HCT116 (cell line): ENCODE measurements around the gene CNNM3. TPM values are rescaled to one million over a fixed set of nuclear protein-coding genes. Genes with fewer than 3 reads are reported as not detected.

Experiments used
- ATAC-seq: fragments of 200-7000 bp; cut with Tn5 transposase; 2 replicates; pipeline ENCODE4 v1.9.1; 2020; ENCODE audit warnings: mild to moderate bottlenecking, moderate library complexity
- BruUV-seq: library from RNA; stranded (reverse); fragments of 400-500 nt; replicated peaks from 2 replicates; lab custom pipeline; 2021; lab: Mats Ljungman, UMichigan
- CTCF ChIA-PET: fragments of 300-600 bp; sonication (Branson Sonifier 250); formaldehyde crosslinking; loops from one replicate; lab custom pipeline; 2021; ENCODE audit warnings: antibody characterized with exemption; lab: Charles Lee
- POLR2A ChIA-PET: fragments of 300-600, 350-600 bp; sonication (Branson Sonifier 250); formaldehyde crosslinking; loops from one replicate; lab custom pipeline; 2021; ENCODE audit warnings: antibody characterized with exemption; lab: Charles Lee
- RAD21 ChIA-PET, 2 experiments: fragments of 300-600 bp; sonication (Branson Sonifier 250); formaldehyde crosslinking; loops; one replicate each; lab custom pipeline; 2023; ENCODE audit warnings: low total read pairs in 2 of 2; ENCODE audit not compliant: uncharacterized antibody in 2 of 2, unreplicated experiment in 2 of 2, low non-redundant PET in 1 of 2; lab: Charles Lee
- DNase-seq: peaks from one replicate; pipeline ENCODE4 v3.0.0-alpha.2; 2010; ENCODE audit warnings: low read depth, low spot score
- H2AFZ ChIP-seq: fragments of 200-600 bp; shearing (Covaris generic), sonication (generic); 2 replicates; pipeline ENCODE4 v1.6.1; 2017; ENCODE audit warnings: low read depth, mixed run types, mixed read lengths, antibody characterized with exemption, low read length; ENCODE audit not compliant: poor library complexity, severe bottlenecking
- H3K27ac ChIP-seq: 2 replicates; pipeline ENCODE4 v1.5.1; 2012; ENCODE audit warnings: low read depth, low read length
- H3K27me3 ChIP-seq: fragments of 200-600 bp; sonication (generic); 2 replicates; pipeline ENCODE4 v1.6.1; 2016; ENCODE audit warnings: mixed run types, low read length, mixed read lengths; ENCODE audit not compliant: insufficient read depth
- H3K36me3 ChIP-seq, 2 experiments: fragments of 200-500 bp in 1 of 2; fragments of 200-600 bp in 1 of 2; sonication (Bioruptor generic) in 1 of 2; sonication (generic) in 1 of 2; 2 replicates each; pipeline versions ENCODE4 v1.5.1 to v1.6.1; 2014 to 2016; ENCODE audit warnings: low read length in 2 of 2, inconsistent platforms in 1 of 2, mixed read lengths in 1 of 2, mixed run types in 1 of 2; ENCODE audit not compliant: insufficient read depth in 2 of 2, control insufficient read depth in 1 of 2
- H3K4me1 ChIP-seq, 2 experiments: fragments of 200-600 bp in 1 of 2; sonication (generic) in 1 of 2; 2 replicates each; pipeline versions ENCODE4 v1.5.1 to v1.6.1; 2012 to 2017; ENCODE audit warnings: low read length in 2 of 2, inconsistent platforms in 1 of 2, mild to moderate bottlenecking in 1 of 2, mixed read lengths in 1 of 2, mixed run types in 1 of 2, moderate library complexity in 1 of 2; ENCODE audit not compliant: insufficient read depth in 2 of 2, control insufficient read depth in 1 of 2
- H3K4me2 ChIP-seq: fragments of 200-600 bp; sonication (generic); 2 replicates; pipeline ENCODE4 v1.6.1; 2017; ENCODE audit warnings: mixed run types, low read length, mixed read lengths
- H3K4me3 ChIP-seq, 2 experiments: fragments of 200-600 bp in 1 of 2; sonication (generic) in 1 of 2; replicated peaks in 1 of 2; 2 replicates each; pipeline ENCODE4 v1.5.1; 2011 to 2016; ENCODE audit warnings: low read length in 2 of 2, control low read depth in 1 of 2, low read depth in 1 of 2, mild to moderate bottlenecking in 1 of 2, mixed read lengths in 1 of 2, mixed run types in 1 of 2
- H3K79me2 ChIP-seq: fragments of 200-600 bp; sonication (generic); 2 replicates; pipeline ENCODE4 v1.6.1; 2017; ENCODE audit warnings: mild to moderate bottlenecking, mixed run types, low read length, moderate library complexity, mixed read lengths; ENCODE audit not compliant: insufficient read depth
- H3K9ac ChIP-seq: fragments of 200-600 bp; sonication (generic); 2 replicates; pipeline ENCODE4 v1.6.1; 2016; ENCODE audit warnings: low read length, mixed read lengths
- H3K9me2 ChIP-seq: fragments of 200-600 bp; sonication (generic), shearing (Covaris generic); 2 replicates; pipeline ENCODE4 v1.6.1; 2017; ENCODE audit warnings: mixed run types, mild to moderate bottlenecking, moderate library complexity; ENCODE audit not compliant: insufficient read depth
- H3K9me3 ChIP-seq, 2 experiments: fragments of 200-500 bp in 1 of 2; fragments of 200-600 bp in 1 of 2; sonication (Bioruptor generic) in 1 of 2; sonication (generic) in 1 of 2; 2 replicates each; pipeline ENCODE4 v1.6.1; 2014 to 2017; ENCODE audit warnings: low read length in 2 of 2, mixed read lengths in 2 of 2, inconsistent platforms in 1 of 2, low read depth in 1 of 2, mild to moderate bottlenecking in 1 of 2, mixed run types in 1 of 2, moderate library complexity in 1 of 2; ENCODE audit not compliant: control insufficient read depth in 1 of 2, insufficient read depth in 1 of 2
- H4K20me1 ChIP-seq: fragments of 200-600 bp; sonication (generic), shearing (Covaris generic); 2 replicates; pipeline ENCODE4 v1.6.1; 2017; ENCODE audit warnings: mixed run types, mild to moderate bottlenecking, moderate library complexity; ENCODE audit not compliant: insufficient read depth
- ATF3 ChIP-seq: IDR thresholded peaks from 2 replicates; pipeline ENCODE4 v1.6.1; 2012
- CBX3 ChIP-seq: IDR thresholded peaks from 2 replicates; pipeline ENCODE4 v1.6.1; 2012; ENCODE audit warnings: low read depth
- CEBPB ChIP-seq: IDR thresholded peaks from 2 replicates; pipeline ENCODE4 v1.6.1; 2012; ENCODE audit warnings: low read depth
- CTCF ChIP-seq, 3 experiments: fragments of 200-600 bp in 1 of 3; sonication (generic) in 1 of 3; IDR thresholded peaks in 2 of 3; conservative IDR thresholded peaks in 1 of 3; 2 replicates each; pipeline ENCODE4 v1.5.1; 2012 to 2017; ENCODE audit warnings: low read depth in 2 of 3, low read length in 2 of 3, antibody characterized with exemption in 1 of 3, borderline replicate concordance in 1 of 3, control low read depth in 1 of 3, mild to moderate bottlenecking in 1 of 3, mixed read lengths in 1 of 3, mixed run types in 1 of 3, moderate library complexity in 1 of 3; ENCODE audit not compliant: insufficient read depth in 1 of 3
- EZH2 ChIP-seq: fragments of 200-600 bp; sonication (generic); IDR thresholded peaks from 2 replicates; pipeline ENCODE4 v1.6.1; 2017; ENCODE audit warnings: antibody characterized with exemption, mixed run types
- FOSL1 ChIP-seq: IDR thresholded peaks from 2 replicates; pipeline ENCODE4 v1.6.1; 2012; ENCODE audit warnings: low read depth
- JUND ChIP-seq: IDR thresholded peaks from 2 replicates; pipeline ENCODE4 v1.6.1; 2012
- POLR2A ChIP-seq: IDR thresholded peaks from 2 replicates; pipeline ENCODE4 v1.7.0; 2011; ENCODE audit warnings: borderline replicate concordance; ENCODE audit not compliant: insufficient read depth, insufficient read length; ENCODE audit errors: extremely low read depth
- POLR2AphosphoS5 ChIP-seq: IDR thresholded peaks from 2 replicates; pipeline ENCODE4 v1.6.1; 2011; ENCODE audit warnings: mild to moderate bottlenecking, low read depth, low read length, moderate library complexity
- SIN3A ChIP-seq: IDR thresholded peaks from 2 replicates; pipeline ENCODE4 v1.6.1; 2012; ENCODE audit warnings: low read depth
- SP1 ChIP-seq: IDR thresholded peaks from 2 replicates; pipeline ENCODE4 v1.6.1; 2012; ENCODE audit warnings: low read depth
- SRF ChIP-seq: IDR thresholded peaks from 2 replicates; pipeline ENCODE4 v1.6.1; 2012; ENCODE audit warnings: low read depth
- YY1 ChIP-seq: IDR thresholded peaks from 2 replicates; pipeline ENCODE4 v1.6.1; 2011; ENCODE audit warnings: low read length, low read depth, moderate library complexity, mild to moderate bottlenecking; ENCODE audit not compliant: insufficient replicate concordance; ENCODE audit errors: extremely low read depth
- ZFX ChIP-seq: fragments of 450-650 bp; IDR thresholded peaks from 2 replicates; pipeline ENCODE4 v1.6.1; 2017
- intact Hi-C: fragments of 100-400 bp; cut with micrococcal nuclease; formaldehyde crosslinking; loops from 2 replicates; pipeline ENCODE4 v1.10.0; 2022
- total RNA-seq: library from RNA; stranded (reverse); gene quantifications from one replicate; pipeline ENCODE4 v1.2.1, GENCODE V29; 2021; ENCODE audit not compliant: unreplicated experiment

The CNNM3 gene
- total RNA-seq, 1 experiment from 2014 or later, result 31.1 TPM

GRCh38 chr2:96881349-96882195, 65.5 kb downstream of the CNNM3 start:
- CTCF ChIA-PET, result interaction anchor here (1.4 kb wide), 1 partner anchor 65 kb away, joined by 3 read pairs; the partner anchor contains the start of gene CNNM3
- TF ChIP-seq POLR2A, result no peak
- no peak for TF ChIP-seq YY1
- no peak for TF ChIP-seq SRF
- TF ChIP-seq ATF3, result no peak
- no peak for TF ChIP-seq CEBPB
- TF ChIP-seq CBX3, result no peak
- no peak for TF ChIP-seq CTCF (IDR thresholded peaks at IDR 0.05 in 2 of 3, conservative IDR thresholded peaks at IDR 0.05 in 1 of 3; ENCODE audit: borderline replicate concordance in 1 of 3, insufficient read depth in 1 of 3, low read depth in 2 of 3, low read length in 2 of 3)
- no peak for TF ChIP-seq SIN3A
- no peak for TF ChIP-seq FOSL1
- no peak for TF ChIP-seq JUND
- no peak for TF ChIP-seq EZH2
- TF ChIP-seq SP1, result no peak
- no peak for TF ChIP-seq POLR2AphosphoS5
- no peak for TF ChIP-seq ZFX
- ATAC-seq (no peak), DNase-seq (no peak)
- Histone ChIP-seq H3K9me3 (no peaks in the 10 kb centered on the region), H3K9me2 (no peaks in the 10 kb centered on the region), H3K36me3 (no peaks in the 10 kb centered on the region), H3K27me3 (no peaks in the 10 kb centered on the region), H2AFZ (no peak overlapping the region), H3K4me3 (no peak overlapping the region), H3K27ac (no peak overlapping the region), H4K20me1 (no peaks in the 10 kb centered on the region), H3K79me2 (no peaks in the 10 kb centered on the region), H3K9ac (no peak overlapping the region), H3K4me1 (peaks cover 0 to 13% of the 10 kb centered on the region in 2 experiments; a peak in 1 of 4 replicates), H3K4me2 (no peak overlapping the region)
- POLR2A ChIA-PET, result interaction anchor here (1.0 kb wide), 1 partner anchor 24 kb away, joined by 3 read pairs; the partner anchor contains the start of gene ANKRD39
- RAD21 ChIA-PET, result no interaction called here
- no TSS peak for BruUV-seq
- intact Hi-C loops, result no loop called here
